PC-3 (cell line): ENCODE results near the gene NPLOC4. TPM values are rescaled to one million over a fixed set of nuclear protein-coding genes. Genes with fewer than 3 reads are reported as not detected.

Experiments used
- ATAC-seq: fragments of 200-7000 bp; cut with Tn5 transposase; 2 replicates; pipeline ENCODE4 v1.9.1; 2020; ENCODE audit warnings: mild to moderate bottlenecking, moderate library complexity
- BruUV-seq: library from RNA; stranded (reverse); fragments of 400-500 nt; replicated peaks from 2 replicates; lab custom pipeline; 2021; lab: Mats Ljungman, UMichigan
- CTCF ChIA-PET: fragments of 300-600 bp; sonication (Branson Sonifier 250); formaldehyde crosslinking; loops from one replicate; lab custom pipeline; 2022; ENCODE audit warnings: antibody characterized with exemption; lab: Charles Lee
- POLR2A ChIA-PET: fragments of 300-600 bp; sonication (Branson Sonifier 250); formaldehyde crosslinking; loops from one replicate; lab custom pipeline; 2022; ENCODE audit warnings: antibody characterized with exemption; ENCODE audit not compliant: unreplicated experiment; lab: Charles Lee
- DNase-seq: peaks from one replicate; pipeline ENCODE4 v3.0.0-alpha.2; 2015
- H2AFZ ChIP-seq: fragments of 300-600 bp; sonication (generic); 2 replicates; pipeline ENCODE4 v1.6.0; 2016; ENCODE audit warnings: antibody characterized with exemption, low read length
- H3F3A ChIP-seq: fragments of 300-600 bp; sonication (generic); one replicate; pipeline ENCODE4 v1.6.0; 2017; ENCODE audit warnings: antibody characterized with exemption, low read length, control low read depth, mild to moderate bottlenecking; ENCODE audit not compliant: unreplicated experiment
- H3K27ac ChIP-seq: fragments of 300-600 bp; sonication (generic); 2 replicates; pipeline ENCODE4 v1.5.1; 2016; ENCODE audit warnings: mild to moderate bottlenecking, low read length
- H3K27me3 ChIP-seq: fragments of 300-600 bp; sonication (generic); 2 replicates; pipeline ENCODE4 v1.6.1; 2016; ENCODE audit warnings: low read length, mixed read lengths
- H3K36me3 ChIP-seq: fragments of 300-600 bp; sonication (generic); 2 replicates; pipeline ENCODE4 v1.6.1; 2016; ENCODE audit warnings: low read depth, mixed run types, low read length, mixed read lengths
- H3K4me1 ChIP-seq: fragments of 300-600 bp; sonication (generic); 2 replicates; pipeline ENCODE4 v1.5.1; 2016; ENCODE audit warnings: low read length; ENCODE audit not compliant: insufficient read depth
- H3K4me2 ChIP-seq: fragments of 300-600 bp; sonication (generic); 2 replicates; pipeline ENCODE4 v1.6.0; 2016; ENCODE audit warnings: low read length
- H3K4me3 ChIP-seq: fragments of 300-600 bp; sonication (generic); 2 replicates; pipeline ENCODE4 v1.5.1; 2016; ENCODE audit warnings: mild to moderate bottlenecking, low read length, mixed read lengths
- H3K79me2 ChIP-seq: fragments of 300-600 bp; sonication (generic); 2 replicates; pipeline ENCODE4 v1.6.1; 2017; ENCODE audit warnings: low read length, mixed read lengths
- H3K9ac ChIP-seq: fragments of 300-600 bp; sonication (generic); 2 replicates; pipeline ENCODE4 v1.6.0; 2016; ENCODE audit warnings: mild to moderate bottlenecking, low read length
- H3K9me2 ChIP-seq: fragments of 300-600 bp; sonication (generic); replicated peaks from 2 replicates; pipeline ENCODE4 v1.6.1; 2016; ENCODE audit warnings: mixed run types, low read length, mixed read lengths
- H3K9me3 ChIP-seq: fragments of 300-600 bp; sonication (generic); 2 replicates; pipeline ENCODE4 v1.6.1; 2016; ENCODE audit warnings: low read length, mixed read lengths
- H4K20me1 ChIP-seq: fragments of 300-600 bp; sonication (generic); 2 replicates; pipeline ENCODE4 v1.6.1; 2016; ENCODE audit warnings: low read length, mixed read lengths
- CTCF ChIP-seq: fragments of 300-600 bp; sonication (generic); conservative IDR thresholded peaks from 2 replicates; pipeline ENCODE4 v1.5.1; 2017; ENCODE audit warnings: antibody characterized with exemption, low read depth, mild to moderate bottlenecking, low read length
- EZH2 ChIP-seq: fragments of 300-600 bp; sonication (generic); IDR thresholded peaks from one replicate; pipeline ENCODE4 v1.6.1; 2017; ENCODE audit warnings: antibody characterized with exemption, mild to moderate bottlenecking, low read length; ENCODE audit not compliant: unreplicated experiment
- EZH2phosphoT487 ChIP-seq: fragments of 300-600 bp; sonication (generic); IDR thresholded peaks from 2 replicates; pipeline ENCODE4 v1.6.1; 2018; ENCODE audit warnings: mild to moderate bottlenecking, antibody characterized with exemption, low read length, borderline replicate concordance
- intact Hi-C: fragments of 100-400 bp; cut with micrococcal nuclease; formaldehyde crosslinking; loops from 2 replicates; pipeline ENCODE4 v1.9.0; 2023
- total RNA-seq: library from RNA; depleted of rRNA; stranded (reverse); fragments of >200 nt; gene quantifications from 2 replicates; pipeline ENCODE4 v1.2.3, GENCODE V29; 2014

NPLOC4 gene
- total RNA-seq, 1 experiment from 2014 or later = 109 TPM

DNA sequence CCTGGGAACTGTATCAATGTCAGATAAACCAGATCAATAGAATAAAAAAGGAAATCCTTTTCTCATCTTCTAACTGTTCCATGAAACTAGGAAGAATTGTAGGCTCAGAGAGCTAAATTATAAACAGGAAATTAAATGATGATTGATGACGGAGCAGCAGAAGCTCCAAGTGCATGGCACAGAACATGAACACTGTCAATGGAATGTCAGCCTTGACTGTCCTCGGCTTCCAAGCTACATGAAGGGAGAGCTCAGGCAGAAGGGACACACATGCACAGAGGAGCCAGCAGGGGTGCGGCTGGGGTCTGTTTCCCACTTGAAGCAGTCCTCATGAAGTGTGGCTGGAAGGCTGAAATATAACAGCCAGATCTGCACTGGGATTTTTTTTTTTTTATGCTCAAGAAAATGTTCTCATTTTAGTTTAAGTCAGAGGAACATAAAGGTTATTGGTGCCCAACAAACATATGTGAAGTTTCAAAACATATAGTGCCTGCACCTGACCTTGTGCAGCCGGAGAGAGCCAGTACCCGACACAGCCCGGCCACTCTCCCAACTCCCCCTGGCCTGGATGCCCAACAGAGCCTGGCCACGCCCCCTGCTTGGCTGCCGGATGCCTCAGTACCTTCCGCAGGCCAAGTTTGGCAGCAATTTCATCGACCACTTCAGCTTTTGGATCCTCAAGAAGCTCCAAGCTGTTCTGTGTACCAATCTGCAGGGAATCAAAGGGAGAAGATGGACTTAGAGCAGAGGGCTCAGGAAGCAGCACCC, 37.0 kb downstream of the NPLOC4 start:
- ATAC-seq (no peak), DNase-seq (no peak)
- H3K9me3 ChIP-seq = no peaks in the 10 kb centered on the region
- peaks cover 5% of the 10 kb centered on the region for H3F3A ChIP-seq
- no peak for TF ChIP-seq CTCF
- TF ChIP-seq EZH2 = no peak
- no peak for TF ChIP-seq EZH2phosphoT487
- peaks cover 26% of the 10 kb centered on the region; the same call in 1 of the 2 replicates for H3K79me2 ChIP-seq
- H3K9ac ChIP-seq = no peak overlapping the region
- H3K36me3 ChIP-seq = peaks cover 63% of the 10 kb centered on the region
- no peaks in the 10 kb centered on the region for H3K4me1 ChIP-seq
- intact Hi-C loops = loop anchor here (2.0 kb wide), 2 partner anchors 15 to 43 kb away; no protein-coding TSS in a partner anchor
- BruUV-seq = no TSS peak
- H3K4me2 ChIP-seq = no peak overlapping the region
- H3K9me2 ChIP-seq = no peaks in the 10 kb centered on the region
- no peaks in the 10 kb centered on the region for H3K27me3 ChIP-seq
- H3K4me3 ChIP-seq = no peak overlapping the region
- peaks cover 17% of the 10 kb centered on the region; the same call in 1 of the 2 replicates for H4K20me1 ChIP-seq
- ChIA-PET CTCF (no interaction called here), POLR2A (no interaction called here)
- no peak overlapping the region for H2AFZ ChIP-seq
- no peak overlapping the region for H3K27ac ChIP-seq

DNA sequence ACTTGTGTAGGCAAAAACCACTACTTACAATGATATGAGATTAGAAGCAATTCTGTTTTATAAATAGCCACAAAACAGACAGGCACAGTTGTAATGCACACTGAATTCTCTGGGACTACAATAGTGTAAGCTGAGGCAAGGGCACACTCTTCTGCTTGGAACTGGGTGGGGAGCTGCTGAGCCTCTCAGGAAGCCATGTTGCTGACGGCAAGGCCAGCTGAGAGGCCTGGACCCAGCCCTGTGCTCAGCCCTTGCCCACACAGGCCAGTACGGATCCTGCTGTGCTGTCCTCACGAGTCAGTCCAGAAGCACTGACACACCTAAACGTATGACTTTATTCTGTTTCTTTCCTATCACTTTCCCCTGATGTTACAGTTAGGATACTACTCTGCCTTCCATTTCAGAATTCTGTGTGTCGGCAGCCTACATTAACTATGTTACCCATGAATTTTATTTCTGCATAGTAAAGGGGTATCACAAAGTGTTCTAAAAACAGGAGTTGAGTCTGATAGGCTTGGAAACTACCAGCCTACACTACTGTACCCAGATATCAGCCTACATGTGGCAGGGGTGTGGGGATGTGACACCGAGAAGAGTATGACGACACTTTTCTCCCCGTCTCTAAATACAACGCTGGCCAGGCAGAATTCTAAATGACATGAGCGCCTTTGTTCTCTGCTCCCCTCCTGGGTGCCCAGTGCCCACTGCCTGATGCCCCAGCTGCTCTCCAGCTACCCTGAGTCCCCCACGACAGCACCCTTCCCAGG, 43.6 kb downstream of the NPLOC4 start:
- no peak overlapping the region for H3K4me3 ChIP-seq
- BruUV-seq = no TSS peak
- H3K36me3 ChIP-seq = peaks cover 76% of the 10 kb centered on the region
- TF ChIP-seq EZH2 (no peak), CTCF (no peak), EZH2phosphoT487 (no peak)
- H2AFZ ChIP-seq = no peak overlapping the region
- CTCF ChIA-PET = no interaction called here
- no peaks in the 10 kb centered on the region for H3K4me1 ChIP-seq
- POLR2A ChIA-PET = no interaction called here
- H4K20me1 ChIP-seq = peaks cover 14% of the 10 kb centered on the region
- no peak overlapping the region for H3K27ac ChIP-seq
- no peak overlapping the region for H3K4me2 ChIP-seq
- no peaks in the 10 kb centered on the region for H3K27me3 ChIP-seq
- H3F3A ChIP-seq = no peaks in the 10 kb centered on the region
- ATAC-seq (no peak), DNase-seq (no peak)
- no peaks in the 10 kb centered on the region for H3K9me2 ChIP-seq
- H3K9me3 ChIP-seq = no peaks in the 10 kb centered on the region
- 0 out of 2 replicates have a peak, but pooled peaks cover 6% of the 10 kb centered on the region for H3K79me2 ChIP-seq
- no peak overlapping the region for H3K9ac ChIP-seq
- intact Hi-C loops = no loop called here
